Gastroesophageal sphincter (tissue), 4 donors: ENCODE measurements around the gene MED10. TPM values are rescaled to one million over a fixed set of nuclear protein-coding genes. Genes with fewer than 3 reads are reported as not detected.

Source experiments
- ATAC-seq: fragments of 150-250 bp; one replicate; pipeline ENCODE4 v1.9.1; 2016; ENCODE audit warnings: mild to moderate bottlenecking, moderate library complexity
- H3K27ac ChIP-seq, 4 donors: fragments of 200-600 bp; sonication (generic) in 3 of 4; 1 replicate in 3 of 4; 2 replicates in 1 of 4; pipeline ENCODE4 v1.5.1; 2016 to 2019
- H3K27me3 ChIP-seq: fragments of 200-600 bp; sonication (generic); one replicate; pipeline ENCODE4 v1.5.1; 2019
- H3K36me3 ChIP-seq, 2 donors: fragments of 200-600 bp; sonication (generic); one replicate each; pipeline ENCODE4 v1.5.1; 2019; ENCODE audit warnings: control low read depth in 1 of 2
- H3K4me1 ChIP-seq, 3 donors: fragments of 200-600 bp; sonication (generic); 1 replicate in 2 of 3; 2 replicates in 1 of 3; pipeline ENCODE4 v1.5.1; 2016 to 2019; ENCODE audit warnings: control low read depth in 2 of 3
- H3K4me3 ChIP-seq, 2 donors: fragments of 200-600 bp; sonication (generic); one replicate each; pipeline ENCODE4 v1.5.1; 2019; ENCODE audit warnings: mild to moderate bottlenecking in 1 of 2, moderate library complexity in 1 of 2
- H3K9me3 ChIP-seq, 3 donors: fragments of 200-600 bp; sonication (generic); one replicate each; pipeline ENCODE4 v1.5.1; 2017 to 2019; ENCODE audit warnings: control low read depth in 2 of 3
- CTCF ChIP-seq, 4 experiments: fragments of 200-600 bp in 2 of 4; fragments of 450-650 bp in 2 of 4; sonication (generic) in 1 of 4; IDR thresholded peaks; one replicate each; pipeline ENCODE4 v1.5.1; 2017 to 2019; ENCODE audit warnings: antibody characterized with exemption in 4 of 4, mild to moderate bottlenecking in 2 of 4, moderate library complexity in 2 of 4
- EP300 ChIP-seq: sonication (generic); formaldehyde crosslinking; IDR thresholded peaks from one replicate; pipeline ENCODE4 v1.6.1; 2017; ENCODE audit warnings: antibody characterized with exemption, mild to moderate bottlenecking
- POLR2A ChIP-seq, 2 donors: fragments of 450-650 bp; IDR thresholded peaks; one replicate each; pipeline ENCODE4 v1.6.1; 2017; ENCODE audit warnings: antibody characterized with exemption in 2 of 2, mild to moderate bottlenecking in 2 of 2, moderate library complexity in 1 of 2
- POLR2AphosphoS5 ChIP-seq: sonication (generic); formaldehyde crosslinking; IDR thresholded peaks from one replicate; pipeline ENCODE4 v1.6.1; 2017; ENCODE audit warnings: antibody characterized with exemption
- WGBS, 2 donors: methylation state at CpG; one replicate each; pipeline ENCODE4 v1.1.5; 2018; ENCODE audit warnings: low coverage in 1 of 2; 5-methylcytosine and 5-hydroxymethylcytosine counted together
- total RNA-seq, 4 donors: library from RNA; depleted of rRNA; stranded (reverse); fragments of >200 nt; gene quantifications; one replicate each; pipeline ENCODE4 v1.1.0, GENCODE V29; 2016

Gene MED10
- total RNA-seq, 4 donors from 2014 or later = 27.2 to 39.7 (median 34.0) TPM

DNA sequence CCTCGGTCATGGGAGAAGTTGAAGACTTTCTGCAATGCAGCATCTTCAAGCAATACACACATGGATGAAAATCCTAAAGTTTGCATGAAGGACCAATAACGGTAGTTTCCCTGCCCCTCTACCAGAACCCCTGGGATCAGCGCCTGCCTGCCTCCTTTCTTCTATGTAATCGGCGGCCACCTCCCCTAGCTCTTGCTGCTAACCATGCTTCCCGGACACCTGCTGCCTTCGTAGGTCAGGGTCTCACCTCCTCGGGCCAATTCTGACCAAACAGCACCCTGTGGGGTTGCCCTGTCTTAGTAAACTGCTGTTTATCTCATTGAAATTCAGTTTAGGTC, 388 bp upstream of the MED10 start:
- Histone ChIP-seq H3K27ac (peak overlapping the region; percentile 5 to 92 (median 90)), H3K4me1 (peaks cover 0 to 32% (median 7%) of the 10 kb centered on the region in 3 donors), H3K27me3 (no peaks in the 10 kb centered on the region), H3K9me3 (no peaks in the 10 kb centered on the region), H3K36me3 (peaks cover 0 to 32% of the 10 kb centered on the region in 2 donors), H3K4me3 (peak overlapping the region; percentile 86 to 96)
- peak; percentile 35 for ATAC-seq
- TF ChIP-seq POLR2AphosphoS5 (no peak), CTCF (IDR thresholded peaks at IDR 0.05) (no peak), POLR2A (IDR thresholded peaks at IDR 0.05) (no peak), EP300 (no peak)
- WGBS, 2 donors = 3 to 7% methylated on average over 5 to 7 of the region's 8 CpGs

DNA sequence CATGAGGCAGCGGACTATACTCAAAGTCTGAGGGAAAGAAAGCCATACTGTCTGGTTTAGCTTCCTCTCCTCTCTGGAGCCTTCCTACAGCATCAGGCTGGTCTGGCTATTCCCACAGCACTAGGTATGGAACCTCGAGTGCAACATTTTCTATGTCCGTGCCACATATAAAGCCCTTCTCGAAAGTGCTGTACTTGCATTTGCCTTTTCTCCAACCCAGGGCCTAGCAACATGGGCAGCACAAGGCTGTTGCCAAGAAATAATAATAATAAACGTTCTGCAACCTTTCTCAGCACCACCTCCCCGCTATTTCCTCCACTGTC, 804 bp downstream of the MED10 start:
- 35 to 43% methylated on average over 3 to 5 of the region's 6 CpGs for WGBS, 2 donors
- ATAC-seq = no peak
- Histone ChIP-seq H3K9me3 (no peaks in the 10 kb centered on the region), H3K27me3 (no peaks in the 10 kb centered on the region), H3K4me1 (peaks cover 0 to 32% (median 7%) of the 10 kb centered on the region in 3 donors), H3K27ac (peak overlapping the region; percentile 79 to 92 (median 90)), H3K36me3 (peaks cover 0 to 44% of the 10 kb centered on the region in 2 donors), H3K4me3 (peak overlapping the region; percentile 86 to 96)
- TF ChIP-seq POLR2A (IDR thresholded peaks at IDR 0.05) (no peak), CTCF (IDR thresholded peaks at IDR 0.05) (no peak), POLR2AphosphoS5 (no peak), EP300 (no peak)

DNA sequence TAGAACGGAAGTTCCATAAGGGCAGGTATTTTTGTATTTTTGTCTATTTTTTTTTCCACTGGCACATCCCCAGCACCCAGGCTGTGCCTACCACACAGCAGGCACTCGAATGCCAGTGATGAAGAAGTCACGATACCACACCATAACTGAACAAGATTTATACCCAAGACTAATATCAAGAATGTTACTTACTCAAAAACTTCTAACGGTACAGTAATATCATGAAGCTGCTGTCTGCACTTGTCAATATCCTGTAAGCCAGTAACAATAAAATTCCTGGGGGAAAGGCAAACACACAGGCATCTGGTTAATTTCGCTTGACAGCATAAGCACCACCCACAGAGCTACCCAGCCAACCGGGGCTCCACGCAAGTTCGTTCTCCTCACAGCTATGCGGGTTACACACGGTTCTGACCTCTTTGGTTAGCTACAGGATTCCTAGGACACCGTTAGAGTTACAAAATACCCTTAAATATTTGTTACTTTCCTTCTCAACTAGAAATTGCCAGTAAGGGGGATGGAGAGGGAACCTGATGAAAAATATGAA, 1.3 kb downstream of the MED10 start:
- Histone ChIP-seq H3K36me3 (peaks cover 0 to 49% of the 10 kb centered on the region in 2 donors), H3K27ac (peak overlapping the region in 3 of 4 donors; percentile 89 to 92 (median 90)), H3K9me3 (no peaks in the 10 kb centered on the region), H3K27me3 (no peaks in the 10 kb centered on the region), H3K4me3 (peak overlapping the region; percentile 86 to 96), H3K4me1 (peaks cover 0 to 32% (median 7%) of the 10 kb centered on the region in 3 donors)
- no peak for ATAC-seq
- TF ChIP-seq POLR2A (IDR thresholded peaks at IDR 0.05) = no peak
- TF ChIP-seq EP300 = no peak
- no peak for TF ChIP-seq POLR2AphosphoS5
- TF ChIP-seq CTCF (IDR thresholded peaks at IDR 0.05) = no peak
- 70 to 80% methylated on average over 8 to 11 of the region's 11 CpGs for WGBS, 2 donors

GRCh38 chr5:6373081-6373846, 5.1 kb downstream of the MED10 start:
- Histone ChIP-seq H3K36me3 (peaks cover 0 to 87% of the 10 kb centered on the region in 2 donors), H3K27ac (no peak overlapping the region), H3K4me3 (no peak overlapping the region), H3K9me3 (no peaks in the 10 kb centered on the region), H3K4me1 (peaks cover 0 to 26% (median 7%) of the 10 kb centered on the region in 3 donors), H3K27me3 (no peaks in the 10 kb centered on the region)
- 89 to 96% methylated on average over 10 to 14 of the region's 17 CpGs for WGBS, 2 donors
- ATAC-seq = no peak
- no peak for TF ChIP-seq POLR2A (IDR thresholded peaks at IDR 0.05)
- no peak for TF ChIP-seq CTCF (IDR thresholded peaks at IDR 0.05)
- TF ChIP-seq EP300 = no peak
- no peak for TF ChIP-seq POLR2AphosphoS5
